Prostate gland (tissue), 2 donors: Measurements from ENCODE around the gene HDAC1.

Experiments
- POLR2A ChIP-seq: fragments of 450-650 bp; IDR thresholded peaks from one replicate; pipeline ENCODE4 v1.6.1; 2016; ENCODE audit warnings: antibody characterized with exemption, mild to moderate bottlenecking
- POLR2AphosphoS5 ChIP-seq: sonication (generic); formaldehyde crosslinking; IDR thresholded peaks from one replicate; pipeline ENCODE4 v1.6.1; 2017; ENCODE audit warnings: antibody characterized with exemption
- TF ChIP-seq, protein P1 (sequence below), 4 experiments: fragments of 200-600 bp in 2 of 4; fragments of 450-650 bp in 2 of 4; sonication (generic) in 2 of 4; IDR thresholded peaks; 1 replicate in 3 of 4; 2 replicates in 1 of 4; pipeline ENCODE4 v1.5.1; 2016 to 2019; ENCODE audit warnings: antibody characterized with exemption in 4 of 4, mild to moderate bottlenecking in 2 of 4, moderate library complexity in 2 of 4

DNA sequence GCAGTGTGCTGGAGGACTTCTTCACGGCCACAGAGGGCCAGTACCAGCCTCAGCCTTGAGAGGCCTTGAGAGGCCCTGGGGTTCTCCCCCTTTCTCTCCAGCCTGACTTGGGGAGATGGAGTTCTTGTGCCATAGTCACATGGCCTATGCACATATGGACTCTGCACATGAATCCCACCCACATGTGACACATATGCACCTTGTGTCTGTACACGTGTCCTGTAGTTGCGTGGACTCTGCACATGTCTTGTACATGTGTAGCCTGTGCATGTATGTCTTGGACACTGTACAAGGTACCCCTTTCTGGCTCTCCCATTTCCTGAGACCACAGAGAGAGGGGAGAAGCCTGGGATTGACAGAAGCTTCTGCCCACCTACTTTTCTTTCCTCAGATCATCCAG, 6.2 kb upstream of the HDAC1 start:
- TF ChIP-seq, protein P1, sequence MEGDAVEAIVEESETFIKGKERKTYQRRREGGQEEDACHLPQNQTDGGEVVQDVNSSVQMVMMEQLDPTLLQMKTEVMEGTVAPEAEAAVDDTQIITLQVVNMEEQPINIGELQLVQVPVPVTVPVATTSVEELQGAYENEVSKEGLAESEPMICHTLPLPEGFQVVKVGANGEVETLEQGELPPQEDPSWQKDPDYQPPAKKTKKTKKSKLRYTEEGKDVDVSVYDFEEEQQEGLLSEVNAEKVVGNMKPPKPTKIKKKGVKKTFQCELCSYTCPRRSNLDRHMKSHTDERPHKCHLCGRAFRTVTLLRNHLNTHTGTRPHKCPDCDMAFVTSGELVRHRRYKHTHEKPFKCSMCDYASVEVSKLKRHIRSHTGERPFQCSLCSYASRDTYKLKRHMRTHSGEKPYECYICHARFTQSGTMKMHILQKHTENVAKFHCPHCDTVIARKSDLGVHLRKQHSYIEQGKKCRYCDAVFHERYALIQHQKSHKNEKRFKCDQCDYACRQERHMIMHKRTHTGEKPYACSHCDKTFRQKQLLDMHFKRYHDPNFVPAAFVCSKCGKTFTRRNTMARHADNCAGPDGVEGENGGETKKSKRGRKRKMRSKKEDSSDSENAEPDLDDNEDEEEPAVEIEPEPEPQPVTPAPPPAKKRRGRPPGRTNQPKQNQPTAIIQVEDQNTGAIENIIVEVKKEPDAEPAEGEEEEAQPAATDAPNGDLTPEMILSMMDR (IDR thresholded peaks at IDR 0.05), result no peak
- TF ChIP-seq POLR2A (no peak), POLR2AphosphoS5 (no peak)
